K562 (cell line): ENCODE measurements around the gene SEC14L1. TPM values are rescaled to one million over a fixed set of nuclear protein-coding genes. Genes with fewer than 3 reads are reported as not detected.

Experiments used
- ATAC-seq: fragments of 200-7000 bp; cut with Tn5 transposase; 3 replicates; pipeline ENCODE4 v1.9.1; 2020; ENCODE audit warnings: moderate library complexity
- BruUV-seq: library from RNA; stranded (reverse); fragments of 400-500 nt; replicated peaks from 2 replicates; lab custom pipeline; 2021; lab: Mats Ljungman, UMichigan
- CTCF ChIA-PET: fragments of 300-600 bp; formaldehyde crosslinking; extraction: SDS; loops from one replicate; lab custom pipeline; 2021; ENCODE audit warnings: low intra/inter-chr PET ratio; lab: Yijun Ruan, JAX
- POLR2A ChIA-PET: fragments of 300-600, 350-650 bp; sonication (Branson Sonifier 250); formaldehyde crosslinking; extraction: SDS; loops from one replicate; lab custom pipeline; 2021; ENCODE audit warnings: antibody characterized with exemption, inconsistent platforms; lab: Yijun Ruan, JAX
- DNase-seq, 4 experiments: peaks; one replicate each; pipeline versions ENCODE4 v3.0.0 to v3.0.0-alpha.2; 2011 to 2018; ENCODE audit warnings: low spot score in 3 of 4, mixed read lengths in 3 of 4; ENCODE audit errors: extremely low read depth in 1 of 4
- FAIRE-seq: peaks from 2 replicates; lab custom pipeline; 2011; peaks lifted over from hg19 to GRCh38; lab: Jason Lieb, UNC
- H2AFZ ChIP-seq: 2 replicates; pipeline ENCODE4 v1.6.0; 2011; ENCODE audit warnings: low read depth, low read length, control low read depth, inconsistent platforms
- H3K27ac ChIP-seq: fragments of 200-600 bp; 3 replicates; pipeline ENCODE4 v1.8.0; 2011; ENCODE audit warnings: low read depth, mild to moderate bottlenecking, control low read depth, inconsistent platforms, low read length, moderate library complexity, mixed read lengths; ENCODE audit errors: extremely low read depth
- H3K27me3 ChIP-seq, 2 experiments: fragments of 300-600 bp in 1 of 2; 2 replicates in 1 of 2; 3 replicates in 1 of 2; pipeline versions ENCODE4 v1.6.0 to v1.8.0; 2011; ENCODE audit warnings: inconsistent platforms in 2 of 2, low read length in 2 of 2, mild to moderate bottlenecking in 1 of 2, mixed read lengths in 1 of 2, moderate library complexity in 1 of 2; ENCODE audit not compliant: control insufficient read depth in 2 of 2, insufficient read depth in 2 of 2
- H3K36me3 ChIP-seq: fragments of 300-600 bp; 3 replicates; pipeline ENCODE4 v1.8.0; 2011; ENCODE audit warnings: mild to moderate bottlenecking, low read length, inconsistent platforms; ENCODE audit not compliant: control insufficient read depth, insufficient read depth
- H3K4me1 ChIP-seq, 2 experiments: fragments of 200-600 bp in 1 of 2; replicated peaks in 1 of 2; 2 replicates in 1 of 2; 3 replicates in 1 of 2; pipeline versions ENCODE4 v1.5.1 to v1.8.0; 2011; ENCODE audit warnings: inconsistent platforms in 2 of 2, low read length in 2 of 2, mild to moderate bottlenecking in 1 of 2, mixed read lengths in 1 of 2, moderate library complexity in 1 of 2; ENCODE audit not compliant: control insufficient read depth in 2 of 2, insufficient read depth in 2 of 2
- H3K4me2 ChIP-seq: 2 replicates; pipeline ENCODE4 v1.6.1; 2011; ENCODE audit warnings: low read length, control low read depth, inconsistent platforms, mixed read lengths; ENCODE audit not compliant: insufficient read depth
- H3K4me3 ChIP-seq: fragments of 200-600 bp; sonication (generic), shearing (Covaris generic); 2 replicates; pipeline ENCODE4 v1.5.1; 2016; ENCODE audit warnings: control low read depth, inconsistent platforms
- H3K79me2 ChIP-seq: fragments of 200-600 bp; 3 replicates; pipeline ENCODE4 v1.8.0; 2011; ENCODE audit warnings: low read length, inconsistent platforms; ENCODE audit not compliant: control insufficient read depth, insufficient read depth
- H3K9ac ChIP-seq, 2 experiments: 2 replicates each; pipeline versions ENCODE4 v1.6.0 to v1.6.1; 2011; ENCODE audit warnings: low read depth in 2 of 2, low read length in 2 of 2, control low read depth in 1 of 2, inconsistent platforms in 1 of 2, mild to moderate bottlenecking in 1 of 2, mixed read lengths in 1 of 2; ENCODE audit not compliant: insufficient read depth in 1 of 2
- H3K9me1 ChIP-seq: one replicate; pipeline ENCODE4 v1.6.0; 2011; ENCODE audit warnings: inconsistent platforms, mild to moderate bottlenecking, low read length, moderate library complexity; ENCODE audit not compliant: control insufficient read depth, insufficient read depth
- H3K9me3 ChIP-seq: replicated peaks from 2 replicates; pipeline ENCODE4 v1.5.1; 2011; ENCODE audit warnings: low read depth, low read length, inconsistent platforms; ENCODE audit not compliant: control insufficient read depth, insufficient read depth
- H4K20me1 ChIP-seq: replicated peaks from 2 replicates; pipeline ENCODE4 v1.6.1; 2011; ENCODE audit warnings: low read length, inconsistent platforms, mixed read lengths; ENCODE audit not compliant: control insufficient read depth, insufficient read depth
- BCOR ChIP-seq: fragments of 450-650 bp; IDR thresholded peaks from 2 replicates; pipeline ENCODE4 v1.6.1; 2016
- E2F3 ChIP-seq: fragments of 250-450 bp; sonication (Bioruptor Pico); IDR thresholded peaks from 2 replicates; pipeline ENCODE4 v1.4.0; 2020; ENCODE audit warnings: mild to moderate bottlenecking
- FOS ChIP-seq: IDR thresholded peaks from 3 replicates; pipeline ENCODE4 v1.6.1; 2011; ENCODE audit not compliant: insufficient read length; ENCODE audit errors: extremely low read depth
- GATAD2B ChIP-seq: fragments of 450-650 bp; IDR thresholded peaks from 2 replicates; pipeline ENCODE4 v1.6.1; 2017; ENCODE audit warnings: mild to moderate bottlenecking, borderline replicate concordance
- IRF1 ChIP-seq: sonication (generic); formaldehyde crosslinking; IDR thresholded peaks from 2 replicates; pipeline ENCODE4 v1.8.0; 2022; ENCODE audit warnings: missing genetic modification reagents, mild to moderate bottlenecking, borderline replicate concordance
- NR2C2 ChIP-seq, 2 experiments: fragments of 200-800 bp in 1 of 2; sonication (Bioruptor generic) in 1 of 2; sonication (generic) in 1 of 2; formaldehyde crosslinking in 1 of 2; IDR thresholded peaks; 2 replicates each; pipeline versions ENCODE4 v1.6.1 to v1.8.0; 2016 to 2022; ENCODE audit warnings: mild to moderate bottlenecking in 1 of 2, missing compliant biosample characterization in 1 of 2, missing genetic modification characterization in 1 of 2, missing genetic modification reagents in 1 of 2
- SIN3A ChIP-seq, 2 experiments: fragments of 150-350 bp in 1 of 2; IDR thresholded peaks; 2 replicates each; pipeline ENCODE4 v1.6.1; 2011 to 2016; ENCODE audit warnings: borderline replicate concordance in 2 of 2, low read depth in 2 of 2, low read length in 2 of 2, mild to moderate bottlenecking in 2 of 2, moderate library complexity in 2 of 2; ENCODE audit not compliant: control insufficient read depth in 1 of 2
- SPI1 ChIP-seq: IDR thresholded peaks from 2 replicates; pipeline ENCODE4 v1.6.1; 2011; ENCODE audit warnings: low read depth, low read length, control low read depth, borderline replicate concordance
- WGBS: fragments of 100-300 bp; shearing (Covaris generic); methylation state at CpG from one replicate; pipeline ENCODE4 v1.1.6; 2016; ENCODE audit warnings: low coverage, mixed read lengths; ENCODE audit not compliant: insufficient coverage; ENCODE audit errors: missing lambda C conversion rate; 5-methylcytosine and 5-hydroxymethylcytosine counted together
- in situ Hi-C: fragments of 300-500 bp; cut with MboI; formaldehyde crosslinking; loops from 4 replicates; pipeline ENCODE4 v1.15.0; 2018; ENCODE audit warnings: inconsistent platforms, mixed read lengths
- intact Hi-C: fragments of 100-400 bp; cut with micrococcal nuclease; formaldehyde crosslinking; loops from 2 replicates; pipeline ENCODE4 v1.14.2; 2022
- polyA plus RNA-seq, 8 experiments: library from polyadenylated mRNA; depleted of rRNA in 4 of 8; stranded (reverse) in 5 of 8; unstranded in 3 of 8; fragments of >200 nt; fragmentation: Nextera tagmentation in 2 of 8; fragmentation: Illumina TruSeq in 1 of 8; extraction: Ambion mirVana in 2 of 8; extraction: Trizol in 1 of 8; gene quantifications; 2 replicates each; pipeline versions ENCODE4 v1.2.1 to v1.2.3, GENCODE V29; 2011 to 2014; ENCODE audit warnings: inconsistent platforms in 1 of 8, missing spikeins in 1 of 8
- total RNA-seq, 7 experiments: library from RNA; depleted of rRNA in 6 of 7; stranded (reverse); fragments of >200 nt in 6 of 7; fragmentation: Illumina TruSeq in 2 of 7; extraction: Trizol in 2 of 7; gene quantifications; 2 replicates each; pipeline versions ENCODE4 v1.2.1 to v1.2.3, GENCODE V29; 2011 to 2021; ENCODE audit warnings: low replicate concordance in 1 of 7
- TF ChIP-seq, protein P1 (sequence below): fragments of 250-450 bp; sonication (Bioruptor Pico); IDR thresholded peaks from 2 replicates; pipeline ENCODE4 v1.8.0; 2022; ENCODE audit warnings: inconsistent platforms

SEC14L1 gene
- total and polyA plus RNA-seq, 9 of the 15 experiments (the other 6 are each of a cell fraction or from before 2014, with no cell fraction given) = 3.1 to 39.7 (median 15.2) TPM

GRCh38 chr17:77190576-77190975 lies 49.8 kb downstream of the SEC14L1 start:
- H3K4me2 ChIP-seq = no peak overlapping the region
- no peaks in the 10 kb centered on the region for H3K9me1 ChIP-seq
- H3K4me3 ChIP-seq = no peak overlapping the region
- no peaks in the 10 kb centered on the region for H3K9me3 ChIP-seq
- no peak for ATAC-seq
- no peak for DNase-seq
- H3K36me3 ChIP-seq = peaks cover 40% of the 10 kb centered on the region
- BruUV-seq = no TSS peak
- H3K79me2 ChIP-seq = peaks cover 24% of the 10 kb centered on the region
- H4K20me1 ChIP-seq = peaks cover 7% of the 10 kb centered on the region
- 95% methylated on average over 10 of the region's 11 CpGs for WGBS
- CTCF ChIA-PET = no interaction called here
- TF ChIP-seq, protein P1, sequence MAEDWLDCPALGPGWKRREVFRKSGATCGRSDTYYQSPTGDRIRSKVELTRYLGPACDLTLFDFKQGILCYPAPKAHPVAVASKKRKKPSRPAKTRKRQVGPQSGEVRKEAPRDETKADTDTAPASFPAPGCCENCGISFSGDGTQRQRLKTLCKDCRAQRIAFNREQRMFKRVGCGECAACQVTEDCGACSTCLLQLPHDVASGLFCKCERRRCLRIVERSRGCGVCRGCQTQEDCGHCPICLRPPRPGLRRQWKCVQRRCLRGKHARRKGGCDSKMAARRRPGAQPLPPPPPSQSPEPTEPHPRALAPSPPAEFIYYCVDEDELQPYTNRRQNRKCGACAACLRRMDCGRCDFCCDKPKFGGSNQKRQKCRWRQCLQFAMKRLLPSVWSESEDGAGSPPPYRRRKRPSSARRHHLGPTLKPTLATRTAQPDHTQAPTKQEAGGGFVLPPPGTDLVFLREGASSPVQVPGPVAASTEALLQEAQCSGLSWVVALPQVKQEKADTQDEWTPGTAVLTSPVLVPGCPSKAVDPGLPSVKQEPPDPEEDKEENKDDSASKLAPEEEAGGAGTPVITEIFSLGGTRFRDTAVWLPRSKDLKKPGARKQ = no peak
- TF ChIP-seq SPI1 = 0 out of 2 replicates have a peak, but pooled peaks have one; percentile 13
- in situ Hi-C loops (no loop called here), intact Hi-C loops (no loop called here)
- no peak overlapping the region for H3K9ac ChIP-seq
- no peak overlapping the region for H2AFZ ChIP-seq
- FAIRE-seq = no peak
- POLR2A ChIA-PET = interaction anchor here (0.7 kb wide), 1 partner anchor 715 kb away, joined by 3 read pairs; no protein-coding TSS in a partner anchor
- no peaks in the 10 kb centered on the region; a peak in 1 of 5 replicates for H3K27me3 ChIP-seq
- H3K4me1 ChIP-seq = peaks cover 0 to 5% of the 10 kb centered on the region in 2 experiments; a peak in 3 of 5 replicates
- no peak overlapping the region for H3K27ac ChIP-seq

DNA sequence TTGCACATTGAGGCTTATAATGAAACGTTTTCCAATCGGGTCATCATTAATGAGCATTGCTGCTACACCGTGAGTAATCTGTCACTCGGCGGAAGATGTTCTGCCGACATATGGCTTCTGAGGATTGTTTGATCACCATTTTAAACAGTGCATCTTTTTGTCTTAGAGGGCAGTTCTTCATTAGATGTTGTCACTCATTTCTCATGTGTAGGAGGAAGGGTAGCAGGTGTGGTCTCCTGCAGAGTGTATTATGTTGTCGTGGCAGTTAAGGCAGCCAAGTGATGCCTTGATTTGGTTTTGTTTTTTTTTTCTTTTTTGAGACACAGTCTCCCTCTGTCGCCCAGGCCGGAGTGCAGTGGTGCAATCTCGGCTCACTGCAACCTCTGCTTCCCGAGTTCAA lies 50.5 kb downstream of the SEC14L1 start:
- H3K9me1 ChIP-seq = no peaks in the 10 kb centered on the region
- H3K27me3 ChIP-seq = no peaks in the 10 kb centered on the region; a peak in 1 of 5 replicates
- H3K36me3 ChIP-seq = peaks cover 46% of the 10 kb centered on the region
- in situ Hi-C loops (no loop called here), intact Hi-C loops (no loop called here)
- BruUV-seq = no TSS peak
- POLR2A ChIA-PET = interaction anchor here (0.7 kb wide), 1 partner anchor 716 kb away, joined by 3 read pairs; no protein-coding TSS in a partner anchor
- FAIRE-seq = no peak
- no peaks in the 10 kb centered on the region for H3K9me3 ChIP-seq
- no peak overlapping the region for H3K27ac ChIP-seq
- no peak for DNase-seq
- no peak overlapping the region for H3K4me3 ChIP-seq
- H3K4me1 ChIP-seq = peaks cover 0 to 1% of the 10 kb centered on the region in 2 experiments; a peak in 3 of 5 replicates
- CTCF ChIA-PET = interaction anchor here (0.7 kb wide), 1 partner anchor 1112 kb away, joined by 3 read pairs; no protein-coding TSS in a partner anchor
- H2AFZ ChIP-seq = no peak overlapping the region
- peaks cover 5% of the 10 kb centered on the region for H4K20me1 ChIP-seq
- no peak overlapping the region for H3K4me2 ChIP-seq
- ATAC-seq = no peak
- 76% methylated on average over 11 of the region's 11 CpGs for WGBS
- TF ChIP-seq E2F3 (CRISPR knock-in tag) (no peak), BCOR (no peak), SIN3A (IDR thresholded peaks at IDR 0.05; ENCODE audit: borderline replicate concordance in 2 of 2, control insufficient read depth in 1 of 2, low read depth in 2 of 2, low read length in 2 of 2) (no peak), NR2C2 (CRISPR knock-in tag; IDR thresholded peaks at IDR 0.05) (no peak), NR2C2 (tag; IDR thresholded peaks at IDR 0.05) (no peak), FOS (no peak), IRF1 (no peak), GATAD2B (no peak)
- H3K79me2 ChIP-seq = peaks cover 20% of the 10 kb centered on the region; the same call in 2 of the 3 replicates
- no peak overlapping the region for H3K9ac ChIP-seq
